Gastroesophageal sphincter (tissue), 4 donors: Measurements from ENCODE around the gene EDEM2. TPM values are rescaled to one million over a fixed set of nuclear protein-coding genes. Genes with fewer than 3 reads are reported as not detected.
A peak's percentile ranks its signal among the peaks of the same experiment; 100 is the strongest.
"Not testable (repeated sequence)": the region's sequence is repeated elsewhere in the genome, so short reads cannot be mapped to it uniquely, and the experiment has no call there.

Experiments
- ATAC-seq: fragments of 150-250 bp; one replicate; pipeline ENCODE4 v1.9.1; 2016; ENCODE audit warnings: mild to moderate bottlenecking, moderate library complexity
- H3K27ac ChIP-seq, 4 donors: fragments of 200-600 bp; sonication (generic) in 3 of 4; 1 replicate in 3 of 4; 2 replicates in 1 of 4; pipeline ENCODE4 v1.5.1; 2016 to 2019
- H3K27me3 ChIP-seq: fragments of 200-600 bp; sonication (generic); one replicate; pipeline ENCODE4 v1.5.1; 2019
- H3K36me3 ChIP-seq, 2 donors: fragments of 200-600 bp; sonication (generic); one replicate each; pipeline ENCODE4 v1.5.1; 2019; ENCODE audit warnings: control low read depth in 1 of 2
- H3K4me1 ChIP-seq, 3 donors: fragments of 200-600 bp; sonication (generic); 1 replicate in 2 of 3; 2 replicates in 1 of 3; pipeline ENCODE4 v1.5.1; 2016 to 2019; ENCODE audit warnings: control low read depth in 2 of 3
- H3K4me3 ChIP-seq, 2 donors: fragments of 200-600 bp; sonication (generic); one replicate each; pipeline ENCODE4 v1.5.1; 2019; ENCODE audit warnings: mild to moderate bottlenecking in 1 of 2, moderate library complexity in 1 of 2
- H3K9me3 ChIP-seq, 3 donors: fragments of 200-600 bp; sonication (generic); one replicate each; pipeline ENCODE4 v1.5.1; 2017 to 2019; ENCODE audit warnings: control low read depth in 2 of 3
- EP300 ChIP-seq: sonication (generic); formaldehyde crosslinking; IDR thresholded peaks from one replicate; pipeline ENCODE4 v1.6.1; 2017; ENCODE audit warnings: antibody characterized with exemption, mild to moderate bottlenecking
- POLR2A ChIP-seq, 2 donors: fragments of 450-650 bp; IDR thresholded peaks; one replicate each; pipeline ENCODE4 v1.6.1; 2017; ENCODE audit warnings: antibody characterized with exemption in 2 of 2, mild to moderate bottlenecking in 2 of 2, moderate library complexity in 1 of 2
- POLR2AphosphoS5 ChIP-seq: sonication (generic); formaldehyde crosslinking; IDR thresholded peaks from one replicate; pipeline ENCODE4 v1.6.1; 2017; ENCODE audit warnings: antibody characterized with exemption
- WGBS, 2 donors: methylation state at CpG; one replicate each; pipeline ENCODE4 v1.1.5; 2018; ENCODE audit warnings: low coverage in 1 of 2; 5-methylcytosine and 5-hydroxymethylcytosine counted together
- total RNA-seq, 4 donors: library from RNA; depleted of rRNA; stranded (reverse); fragments of >200 nt; gene quantifications; one replicate each; pipeline ENCODE4 v1.1.0, GENCODE V29; 2016
- TF ChIP-seq, protein P1 (sequence below), 4 experiments: fragments of 200-600 bp in 2 of 4; fragments of 450-650 bp in 2 of 4; sonication (generic) in 1 of 4; IDR thresholded peaks; one replicate each; pipeline ENCODE4 v1.5.1; 2017 to 2019; ENCODE audit warnings: antibody characterized with exemption in 4 of 4, mild to moderate bottlenecking in 2 of 4, moderate library complexity in 2 of 4

EDEM2 gene
- total RNA-seq, 4 donors from 2014 or later, result 11.2 to 18.9 (median 13.5) TPM

DNA sequence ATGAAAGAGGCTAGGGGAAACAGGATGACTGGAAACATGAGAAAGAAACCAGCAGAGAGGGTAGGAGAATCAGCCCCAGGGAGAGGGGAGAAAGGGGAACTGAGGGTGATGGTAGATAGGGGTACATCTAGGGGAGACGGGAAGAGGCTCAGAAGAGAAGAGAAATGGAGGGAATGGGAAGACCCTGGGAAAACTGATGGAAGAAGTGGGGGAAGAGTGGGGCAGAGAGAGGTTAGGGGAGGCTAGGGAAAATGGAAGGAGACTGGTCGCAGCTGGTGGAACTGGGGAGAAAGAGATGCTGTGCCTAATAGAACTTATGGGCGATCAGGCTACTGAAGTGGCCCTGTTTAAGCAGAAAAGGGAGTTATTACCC, 25.3 kb upstream of the EDEM2 start:
- no peak for TF ChIP-seq EP300
- TF ChIP-seq, protein P1, sequence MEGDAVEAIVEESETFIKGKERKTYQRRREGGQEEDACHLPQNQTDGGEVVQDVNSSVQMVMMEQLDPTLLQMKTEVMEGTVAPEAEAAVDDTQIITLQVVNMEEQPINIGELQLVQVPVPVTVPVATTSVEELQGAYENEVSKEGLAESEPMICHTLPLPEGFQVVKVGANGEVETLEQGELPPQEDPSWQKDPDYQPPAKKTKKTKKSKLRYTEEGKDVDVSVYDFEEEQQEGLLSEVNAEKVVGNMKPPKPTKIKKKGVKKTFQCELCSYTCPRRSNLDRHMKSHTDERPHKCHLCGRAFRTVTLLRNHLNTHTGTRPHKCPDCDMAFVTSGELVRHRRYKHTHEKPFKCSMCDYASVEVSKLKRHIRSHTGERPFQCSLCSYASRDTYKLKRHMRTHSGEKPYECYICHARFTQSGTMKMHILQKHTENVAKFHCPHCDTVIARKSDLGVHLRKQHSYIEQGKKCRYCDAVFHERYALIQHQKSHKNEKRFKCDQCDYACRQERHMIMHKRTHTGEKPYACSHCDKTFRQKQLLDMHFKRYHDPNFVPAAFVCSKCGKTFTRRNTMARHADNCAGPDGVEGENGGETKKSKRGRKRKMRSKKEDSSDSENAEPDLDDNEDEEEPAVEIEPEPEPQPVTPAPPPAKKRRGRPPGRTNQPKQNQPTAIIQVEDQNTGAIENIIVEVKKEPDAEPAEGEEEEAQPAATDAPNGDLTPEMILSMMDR (IDR thresholded peaks at IDR 0.05), result no peak
- no peak for TF ChIP-seq POLR2A (IDR thresholded peaks at IDR 0.05)
- TF ChIP-seq POLR2AphosphoS5, result no peak
- no peaks in the 10 kb centered on the region for H3K27me3 ChIP-seq
- WGBS, 2 donors, result 59 to 70% methylated on average over 1 to 3 of the region's 3 CpGs
- no peak for ATAC-seq
- H3K36me3 ChIP-seq, result peaks cover 0 to 17% of the 10 kb centered on the region in 2 donors
- H3K4me1 ChIP-seq, result peaks cover 0 to 19% (median 5%) of the 10 kb centered on the region in 3 donors
- H3K4me3 ChIP-seq, result peak overlapping the region; percentile 8 to 40
- H3K9me3 ChIP-seq, result no peaks in the 10 kb centered on the region
- H3K27ac ChIP-seq, result peak overlapping the region in 3 of 4 donors; percentile 52 to 82 (median 81)

DNA sequence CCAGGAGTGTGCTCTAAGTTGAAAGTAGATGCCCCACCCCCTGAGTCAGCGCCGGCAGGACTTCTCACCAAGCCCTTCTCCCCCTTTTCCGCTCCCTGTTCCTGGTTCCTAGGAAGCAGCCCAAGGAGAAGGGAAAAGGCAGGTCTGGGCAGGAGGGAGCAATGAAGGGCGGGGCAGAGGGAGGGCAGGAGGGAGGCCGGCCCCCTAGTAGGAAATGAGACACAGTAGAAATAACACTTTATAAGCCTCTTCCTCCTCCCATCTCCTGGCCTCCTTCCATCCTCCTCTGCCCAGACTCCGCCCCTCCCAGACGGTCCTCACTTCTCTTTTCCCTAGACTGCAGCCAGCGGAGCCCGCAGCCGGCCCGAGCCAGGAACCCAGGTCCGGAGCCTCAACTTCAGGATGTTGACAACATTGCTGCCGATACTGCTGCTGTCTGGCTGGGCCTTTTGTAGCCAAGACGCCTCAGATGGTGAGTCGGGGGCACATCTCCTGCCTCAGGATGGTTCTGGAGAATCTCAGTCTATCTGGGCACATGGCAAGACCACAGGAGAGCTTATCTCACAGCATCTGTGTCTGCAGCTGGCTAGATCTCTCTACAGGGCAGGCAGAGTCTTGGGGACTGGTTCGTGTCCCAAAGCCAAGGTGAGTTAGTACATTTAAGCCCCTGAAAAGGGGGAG, 24.8 kb upstream of the EDEM2 start, which contains the start of gene PROCR:
TSS of gene PROCR (plus strand) at position 320 of the 681 bp plus-strand sequence. CDS start at position 403, 83 bp downstream.
- Histone ChIP-seq H3K4me1 (peaks cover 0 to 19% (median 5%) of the 10 kb centered on the region in 3 donors), H3K4me3 (peak within 1 kb of the TSS; percentile 8 to 40), H3K36me3 (peaks cover 0 to 12% of the 10 kb centered on the region in 2 donors), H3K9me3 (no peaks in the 10 kb centered on the region), H3K27ac (peak within 1 kb of the TSS in 3 of 4 donors; percentile 52 to 82 (median 81)), H3K27me3 (no peaks in the 10 kb centered on the region)
- peak; percentile 96 for ATAC-seq
- no peak for TF ChIP-seq POLR2AphosphoS5
- TF ChIP-seq EP300, result no peak
- TF ChIP-seq POLR2A (IDR thresholded peaks at IDR 0.05), result no peak
- TF ChIP-seq, protein P1 (IDR thresholded peaks at IDR 0.05), result no peak
- 0 to 2% methylated on average over 11 to 13 of the region's 16 CpGs for WGBS, 2 donors

DNA sequence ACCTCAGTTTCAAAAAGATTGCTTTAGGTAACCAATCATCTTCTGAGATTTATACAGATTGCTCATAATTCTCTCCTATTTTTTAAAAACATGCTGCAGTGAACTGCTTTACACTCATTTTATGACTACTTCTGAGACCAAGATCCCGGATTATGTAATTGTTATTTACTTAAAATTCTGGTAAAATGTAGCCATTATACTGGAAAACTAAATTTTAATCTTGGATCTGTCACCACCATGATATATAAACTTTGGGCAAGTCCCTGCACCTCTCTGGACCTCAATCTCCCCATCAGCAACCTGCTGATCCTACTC, 24.3 kb upstream of the EDEM2 start:
- no peaks in the 10 kb centered on the region for H3K27me3 ChIP-seq
- H3K27ac ChIP-seq, result peak overlapping the region in 3 of 4 donors; percentile 52 to 82 (median 81)
- H3K9me3 ChIP-seq, result no peaks in the 10 kb centered on the region
- peaks cover 0 to 7% of the 10 kb centered on the region in 2 donors for H3K36me3 ChIP-seq
- ATAC-seq, result peak; percentile 1
- H3K4me3 ChIP-seq, result peak overlapping the region in 1 of 2 donors; percentile 40
- no peak for TF ChIP-seq EP300
- TF ChIP-seq POLR2A (IDR thresholded peaks at IDR 0.05), result no peak
- TF ChIP-seq, protein P1 (IDR thresholded peaks at IDR 0.05), result no peak
- TF ChIP-seq POLR2AphosphoS5, result no peak
- WGBS, 2 donors, result 48 to 64% methylated on average over 1 of the region's 1 CpG
- peaks cover 0 to 22% (median 5%) of the 10 kb centered on the region in 3 donors for H3K4me1 ChIP-seq

DNA sequence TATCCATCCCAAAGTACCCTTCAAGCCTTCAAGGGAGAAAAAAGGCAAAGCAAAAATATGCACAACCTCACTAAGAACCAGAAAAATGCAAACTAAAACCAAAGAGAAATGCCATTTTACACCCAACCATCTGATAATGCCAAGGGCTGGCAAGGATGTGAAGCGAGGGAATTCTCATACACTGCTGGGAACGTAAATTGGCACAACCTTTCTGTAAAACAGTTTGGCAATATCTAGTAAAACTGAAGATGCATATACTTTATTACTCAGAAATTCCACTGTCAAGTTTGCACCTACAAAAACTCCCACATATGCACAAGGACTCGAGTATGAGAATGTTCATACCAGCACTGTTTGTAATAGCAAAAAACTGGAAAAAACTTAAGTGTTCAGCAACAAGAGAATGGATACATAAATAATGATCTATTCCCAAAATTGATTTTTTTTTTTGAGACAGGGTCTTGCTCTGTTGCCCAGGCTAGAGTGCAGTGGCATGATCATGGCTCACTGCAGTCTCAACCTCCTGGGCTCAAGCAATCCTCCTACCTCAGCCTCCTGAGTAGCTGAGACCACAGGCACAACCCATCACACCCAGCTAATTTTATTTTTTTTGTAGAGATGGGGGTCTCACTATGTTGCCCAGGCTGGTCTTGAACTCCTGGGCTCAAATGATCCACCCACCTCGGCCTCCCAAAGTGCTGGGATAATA, 21.7 kb upstream of the EDEM2 start:
- H3K9me3 ChIP-seq, H3K27me3 ChIP-seq, H3K36me3 ChIP-seq, ATAC-seq, H3K4me3 ChIP-seq, H3K27ac ChIP-seq: not testable (repeated sequence)
- WGBS, 2 donors, result 84 to 88% methylated on average over 3 to 4 of the region's 4 CpGs
- H3K4me1 ChIP-seq, result peaks cover 0 to 31% (median 5%) of the 10 kb centered on the region in 3 donors

DNA sequence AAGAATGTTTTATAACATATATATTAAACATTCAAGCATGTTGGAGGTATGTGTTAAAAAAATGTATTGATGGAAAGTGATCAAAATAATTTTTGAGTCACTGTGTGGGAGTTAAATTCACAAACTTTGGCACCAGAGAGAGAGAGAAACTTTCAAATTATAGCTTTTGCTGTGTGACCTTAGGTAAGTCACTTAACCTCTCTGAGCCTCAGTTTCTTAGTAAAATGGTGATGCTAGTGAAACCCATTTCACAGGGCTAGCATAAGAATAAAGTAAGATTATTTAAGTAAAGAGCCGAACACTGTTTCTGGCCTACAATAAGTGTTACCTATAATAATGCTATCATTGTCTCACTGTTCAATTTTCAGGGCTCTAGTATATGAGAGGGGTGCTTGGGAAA, 20.7 kb upstream of the EDEM2 start:
- 82 to 89% methylated on average over 1 of the region's 1 CpG for WGBS, 2 donors
- no peaks in the 10 kb centered on the region for H3K36me3 ChIP-seq
- H3K27me3 ChIP-seq, result no peaks in the 10 kb centered on the region
- no peaks in the 10 kb centered on the region for H3K9me3 ChIP-seq
- peaks cover 0 to 31% (median 5%) of the 10 kb centered on the region in 3 donors for H3K4me1 ChIP-seq
- no peak for ATAC-seq
- no peak overlapping the region for H3K4me3 ChIP-seq
- no peak overlapping the region for H3K27ac ChIP-seq
- no peak for TF ChIP-seq EP300
- TF ChIP-seq POLR2A (IDR thresholded peaks at IDR 0.05), result no peak
- TF ChIP-seq, protein P1 (IDR thresholded peaks at IDR 0.05), result no peak
- TF ChIP-seq POLR2AphosphoS5, result no peak
